Thymus (tissue), 11 donors: ENCODE results near the gene MAFG. TPM values are rescaled to one million over a fixed set of nuclear protein-coding genes. Genes with fewer than 3 reads are reported as not detected.

Experiments used
- DNase-seq, 9 donors: peaks; one replicate each; pipeline ENCODE4 v3.0.0-alpha.2; 2013; ENCODE audit warnings: low spot score in 9 of 9, low read depth in 6 of 9, missing footprints in 1 of 9
- H3K27ac ChIP-seq, 2 donors: one replicate each; pipeline ENCODE4 v1.5.1; 2013; ENCODE audit warnings: control low read depth in 1 of 2, low read depth in 1 of 2, low read length in 1 of 2, mild to moderate bottlenecking in 1 of 2, moderate library complexity in 1 of 2
- H3K27me3 ChIP-seq, 2 donors: one replicate each; pipeline ENCODE4 v1.5.1; 2013; ENCODE audit warnings: low read length in 1 of 2; ENCODE audit not compliant: control insufficient read depth in 2 of 2, insufficient read depth in 1 of 2
- H3K36me3 ChIP-seq, 2 donors: one replicate each; pipeline ENCODE4 v1.5.1; 2013; ENCODE audit warnings: low read length in 1 of 2, mild to moderate bottlenecking in 1 of 2, moderate library complexity in 1 of 2; ENCODE audit not compliant: control insufficient read depth in 2 of 2, insufficient read depth in 2 of 2
- H3K4me1 ChIP-seq, 2 donors: one replicate each; pipeline ENCODE4 v1.5.1; 2013; ENCODE audit warnings: low read length in 2 of 2; ENCODE audit not compliant: control insufficient read depth in 2 of 2, insufficient read depth in 2 of 2
- H3K4me3 ChIP-seq, 2 donors: one replicate each; pipeline ENCODE4 v1.5.1; 2013; ENCODE audit warnings: low read length in 2 of 2, control low read depth in 1 of 2, mild to moderate bottlenecking in 1 of 2
- H3K9me3 ChIP-seq, 2 donors: one replicate each; pipeline ENCODE4 v1.5.1; 2013; ENCODE audit warnings: low read length in 1 of 2, mild to moderate bottlenecking in 1 of 2; ENCODE audit not compliant: control insufficient read depth in 2 of 2, insufficient read depth in 1 of 2
- WGBS: extraction: QIAGEN DNeasy Blood & Tissue Kit; methylation state at CpG from one replicate; pipeline ENCODE4 v1.1.7; 2013; 5-methylcytosine and 5-hydroxymethylcytosine counted together
- polyA plus RNA-seq: library from polyadenylated mRNA; stranded (reverse); fragments of 200-250 nt; gene quantifications from one replicate; pipeline ENCODE4 v1.2.3, GENCODE V29; 2013
- total RNA-seq: library from RNA; stranded (reverse); fragments of 120-200 nt; gene quantifications from one replicate; pipeline ENCODE4 v1.2.4, GENCODE V29; 2013
- donor health status: healthy.

MAFG gene
- total and polyA plus RNA-seq, 2 donors, result 6.0 to 7.3 TPM

- Histone ChIP-seq H3K27ac (no peak overlapping the region), H3K4me1 (peaks cover 15 to 32% of the 10 kb centered on the region in 2 donors), H3K27me3 (peaks cover 20 to 68% of the 10 kb centered on the region in 2 donors), H3K4me3 (no peak overlapping the region), H3K36me3 (no peaks in the 10 kb centered on the region), H3K9me3 (peaks cover 0 to 11% of the 10 kb centered on the region in 2 donors)
- DNase-seq, result no peak
- 97% methylated on average over 9 of the region's 9 CpGs for WGBS
These were observed 4.9 kb upstream of the MAFG start for GRCh38 chr17:81932333-81932983.

DNA sequence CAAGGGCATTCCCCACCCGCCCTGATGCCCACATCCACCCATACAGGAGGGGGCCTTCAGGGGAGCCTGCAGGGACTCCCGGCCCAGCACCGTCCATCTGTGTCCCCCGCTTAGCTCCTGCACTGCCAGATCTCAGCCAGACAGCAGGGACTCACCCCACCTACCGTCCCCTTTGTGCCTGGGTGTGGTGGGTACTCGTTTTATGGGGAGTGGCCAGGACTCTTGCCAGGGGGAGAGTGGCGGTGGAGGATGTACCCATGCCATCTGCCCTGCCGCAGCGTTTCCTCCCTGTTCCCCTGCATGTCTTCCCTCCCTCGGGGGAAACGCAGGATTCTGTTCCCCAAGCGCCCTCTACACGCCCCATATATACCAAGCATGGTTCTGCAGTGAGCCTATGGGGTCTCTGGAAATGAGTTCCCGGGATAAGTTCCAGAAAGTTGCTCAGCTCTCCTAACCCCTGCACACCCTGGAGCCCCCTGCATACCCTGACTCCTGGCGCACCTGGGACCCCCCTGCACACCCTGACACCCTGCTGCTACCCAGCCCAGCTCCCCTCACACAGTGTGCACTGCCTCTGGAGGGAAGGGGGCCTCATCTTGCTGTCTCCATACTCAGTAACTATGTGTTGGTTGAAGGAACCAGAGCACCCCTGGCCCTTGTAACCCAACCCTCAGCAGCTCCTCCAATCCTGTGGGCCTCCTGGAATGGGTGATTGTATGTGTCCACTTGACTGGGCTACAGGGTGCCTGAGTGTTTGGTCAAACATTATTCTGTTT is 4.2 kb upstream of the MAFG start:
- H3K27ac ChIP-seq, result no peak overlapping the region
- no peaks in the 10 kb centered on the region for H3K36me3 ChIP-seq
- H3K27me3 ChIP-seq, result peaks cover 20 to 63% of the 10 kb centered on the region in 2 donors
- WGBS, result 67% methylated on average over 15 of the region's 15 CpGs
- H3K4me3 ChIP-seq, result no peak overlapping the region
- no peak for DNase-seq
- peaks cover 0 to 8% of the 10 kb centered on the region in 2 donors for H3K9me3 ChIP-seq
- peaks cover 12 to 28% of the 10 kb centered on the region in 2 donors for H3K4me1 ChIP-seq

GRCh38 chr17:81931189-81931556 is 3.6 kb upstream of the MAFG start:
- 85% methylated on average over 13 of the region's 13 CpGs for WGBS
- no peak for DNase-seq
- H3K9me3 ChIP-seq, result peaks cover 0 to 8% of the 10 kb centered on the region in 2 donors
- peaks cover 14 to 29% of the 10 kb centered on the region in 2 donors for H3K4me1 ChIP-seq
- H3K36me3 ChIP-seq, result no peaks in the 10 kb centered on the region
- no peak overlapping the region for H3K4me3 ChIP-seq
- H3K27ac ChIP-seq, result peak overlapping the region in 1 of 2 donors; percentile 10
- H3K27me3 ChIP-seq, result peaks cover 20 to 58% of the 10 kb centered on the region in 2 donors

- DNase-seq, result peak in 1 of 9 donors; percentile 30
- WGBS, result 79% methylated on average over 20 of the region's 20 CpGs
- peaks cover 0 to 8% of the 10 kb centered on the region in 2 donors for H3K9me3 ChIP-seq
- H3K27ac ChIP-seq, result peak overlapping the region in 1 of 2 donors; percentile 10
- no peaks in the 10 kb centered on the region for H3K36me3 ChIP-seq
- peaks cover 20 to 53% of the 10 kb centered on the region in 2 donors for H3K27me3 ChIP-seq
- H3K4me1 ChIP-seq, result peaks cover 16 to 35% of the 10 kb centered on the region in 2 donors
- H3K4me3 ChIP-seq, result no peak overlapping the region
These were observed 2.9 kb upstream of the MAFG start for GRCh38 chr17:81930142-81931125.

GRCh38 chr17:81929253-81930141 is 2.0 kb upstream of the MAFG start:
- Histone ChIP-seq H3K9me3 (peaks cover 0 to 8% of the 10 kb centered on the region in 2 donors), H3K4me3 (peak overlapping the region in 1 of 2 donors; percentile 27), H3K4me1 (peaks cover 24 to 44% of the 10 kb centered on the region in 2 donors), H3K27ac (no peak overlapping the region), H3K36me3 (no peaks in the 10 kb centered on the region), H3K27me3 (peaks cover 20 to 47% of the 10 kb centered on the region in 2 donors)
- DNase-seq, result no peak
- 94% methylated on average over 31 of the region's 31 CpGs for WGBS

DNA sequence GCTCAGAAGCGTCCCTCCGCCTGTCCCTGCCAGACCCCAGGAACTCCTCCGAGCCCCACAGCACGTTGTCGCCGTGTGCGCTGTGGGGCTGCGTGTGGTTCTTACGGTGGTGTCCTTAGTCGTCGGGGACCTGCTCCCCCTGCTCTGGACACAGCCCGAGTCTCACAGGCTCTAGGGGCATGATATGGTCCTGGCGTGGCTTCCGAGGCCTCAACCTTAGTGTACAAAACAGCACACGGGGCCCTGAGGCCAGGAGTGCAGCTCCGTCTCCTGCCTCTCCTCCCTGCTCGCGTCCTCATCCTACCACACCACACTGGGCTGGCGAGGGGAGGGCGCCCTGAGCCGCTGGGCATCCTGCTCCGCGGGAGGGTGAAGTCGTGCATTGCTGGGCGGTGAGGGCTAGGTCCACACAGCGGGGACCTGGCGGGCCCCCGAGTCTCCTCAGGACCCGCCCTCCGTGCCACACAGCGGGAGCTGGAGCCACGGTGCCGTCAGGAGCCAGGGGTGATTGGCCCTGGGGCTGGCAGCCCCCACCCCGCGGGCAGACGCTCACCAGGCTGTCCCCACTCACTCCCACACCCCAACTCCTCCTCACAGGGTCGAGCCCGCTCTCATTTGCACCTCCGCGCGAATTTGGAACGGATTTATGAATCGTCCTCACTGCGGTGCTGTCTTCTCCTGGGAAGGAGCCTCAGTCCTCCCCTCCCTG is 1.2 kb upstream of the MAFG start:
- no peak for DNase-seq
- Histone ChIP-seq H3K27me3 (peaks cover 20 to 52% of the 10 kb centered on the region in 2 donors), H3K4me1 (peaks cover 31 to 52% of the 10 kb centered on the region in 2 donors), H3K36me3 (no peaks in the 10 kb centered on the region), H3K27ac (no peak overlapping the region), H3K9me3 (peaks cover 0 to 8% of the 10 kb centered on the region in 2 donors), H3K4me3 (peak overlapping the region; percentile 27 to 92)
- WGBS, result 24% methylated on average over 44 of the region's 44 CpGs

- H3K27me3 ChIP-seq, result peaks cover 20 to 51% of the 10 kb centered on the region in 2 donors
- peaks cover 0 to 8% of the 10 kb centered on the region in 2 donors for H3K9me3 ChIP-seq
- peaks cover 4 to 7% of the 10 kb centered on the region in 2 donors for H3K36me3 ChIP-seq
- DNase-seq, result peak in 1 of 9 donors; percentile 28
- H3K4me3 ChIP-seq, result peak overlapping the region; percentile 59 to 92
- H3K27ac ChIP-seq, result peak overlapping the region in 1 of 2 donors; percentile 76
- WGBS, result under 1% methylated on average over 78 of the region's 78 CpGs
- H3K4me1 ChIP-seq, result peaks cover 35 to 54% of the 10 kb centered on the region in 2 donors
These were observed 333 bp downstream of the MAFG start for GRCh38 chr17:81927152-81927652.
